Measurements from ENCODE around the gene KRTAP5-5. TPM values are rescaled to one million over a fixed set of nuclear protein-coding genes. Genes with fewer than 3 reads are reported as not detected.
A peak's percentile ranks its signal among the peaks of the same experiment; 100 is the strongest.
"Not testable (repeated sequence)": the region's sequence is repeated elsewhere in the genome, so short reads cannot be mapped to it uniquely, and the experiment has no call there.

The KRTAP5-5 gene
- total and polyA plus RNA-seq, 4 donors: not detected

GRCh38 chr11:1655168-1656060, 25.8 kb downstream of the KRTAP5-5 start:
- intact Hi-C loops (cut with DNase I): loop anchor here in 1 of 2 donors (10.0 kb wide), 1 partner anchor 499 kb away; no protein-coding TSS in a partner anchor
- peak in 1 of 2 donors; percentile 34 for DNase-seq
- Histone ChIP-seq H3K27me3 (ENCODE audit: control insufficient read depth in 1 of 2, insufficient read depth in 2 of 2, low read length in 1 of 2) (no peaks in the 10 kb centered on the region), H3K4me3 (ENCODE audit: low read length in 2 of 2) (no peak overlapping the region), H3K27ac (ENCODE audit: low read depth in 1 of 2, low read length in 2 of 2) (no peak overlapping the region), H3K4me1 (ENCODE audit: control insufficient read depth in 1 of 2, insufficient read depth in 2 of 2, low read length in 2 of 2) (no peaks in the 10 kb centered on the region), H3K9me3 (ENCODE audit: control insufficient read depth, low read length) (no peaks in the 10 kb centered on the region), H3K36me3 (ENCODE audit: control insufficient read depth in 1 of 2, insufficient read depth in 2 of 2, low read length in 1 of 2) (no peaks in the 10 kb centered on the region)
- ATAC-seq (ENCODE audit: low FRiP score): no peak
- WGBS, 2 donors: 89 to 91% methylated on average over 23 to 26 of the region's 26 CpGs

GRCh38 chr11:1656061-1656441, 26.5 kb downstream of the KRTAP5-5 start:
- no peak overlapping the region for H3K27ac ChIP-seq (ENCODE audit: low read depth in 1 of 2, low read length in 2 of 2)
- H3K27me3 ChIP-seq (ENCODE audit: control insufficient read depth in 1 of 2, insufficient read depth in 2 of 2, low read length in 1 of 2): no peaks in the 10 kb centered on the region
- H3K4me3 ChIP-seq (ENCODE audit: low read length in 2 of 2): no peak overlapping the region
- no peaks in the 10 kb centered on the region for H3K4me1 ChIP-seq (ENCODE audit: control insufficient read depth in 1 of 2, insufficient read depth in 2 of 2, low read length in 2 of 2)
- DNase-seq (peak in 1 of 2 donors; percentile 32), ATAC-seq (ENCODE audit: low FRiP score) (no peak)
- H3K36me3 ChIP-seq (ENCODE audit: control insufficient read depth in 1 of 2, insufficient read depth in 2 of 2, low read length in 1 of 2): no peaks in the 10 kb centered on the region
- H3K9me3 ChIP-seq (ENCODE audit: control insufficient read depth, low read length): no peaks in the 10 kb centered on the region
- WGBS, 2 donors: 88 to 89% methylated on average over 9 of the region's 9 CpGs
- intact Hi-C loops (cut with DNase I): loop anchor here in 1 of 2 donors (10.0 kb wide), 1 partner anchor 499 kb away; no protein-coding TSS in a partner anchor

GRCh38 chr11:1656670-1657069, 27.1 kb downstream of the KRTAP5-5 start:
- intact Hi-C loops (cut with DNase I): loop anchor here in 1 of 2 donors (10.0 kb wide), 1 partner anchor 498 kb away; no protein-coding TSS in a partner anchor
- no peaks in the 10 kb centered on the region for H3K9me3 ChIP-seq (ENCODE audit: control insufficient read depth, low read length)
- no peak overlapping the region for H3K4me3 ChIP-seq (ENCODE audit: low read length in 2 of 2)
- ATAC-seq (ENCODE audit: low FRiP score) (no peak), DNase-seq (peak in 1 of 2 donors; percentile 7)
- no peaks in the 10 kb centered on the region for H3K4me1 ChIP-seq (ENCODE audit: control insufficient read depth in 1 of 2, insufficient read depth in 2 of 2, low read length in 2 of 2)
- no peaks in the 10 kb centered on the region for H3K36me3 ChIP-seq (ENCODE audit: control insufficient read depth in 1 of 2, insufficient read depth in 2 of 2, low read length in 1 of 2)
- 75 to 85% methylated on average over 7 of the region's 7 CpGs for WGBS, 2 donors
- H3K27ac ChIP-seq (ENCODE audit: low read depth in 1 of 2, low read length in 2 of 2): no peak overlapping the region
- H3K27me3 ChIP-seq (ENCODE audit: control insufficient read depth in 1 of 2, insufficient read depth in 2 of 2, low read length in 1 of 2): no peaks in the 10 kb centered on the region

GRCh38 chr11:1659506-1659905, 29.9 kb downstream of the KRTAP5-5 start:
- ATAC-seq (ENCODE audit: low FRiP score) (no peak), DNase-seq (peak in 1 of 2 donors; percentile 31)
- no peak overlapping the region for H3K27ac ChIP-seq (ENCODE audit: low read depth in 1 of 2, low read length in 2 of 2)
- H3K27me3 ChIP-seq (ENCODE audit: control insufficient read depth in 1 of 2, insufficient read depth in 2 of 2, low read length in 1 of 2): no peaks in the 10 kb centered on the region
- H3K4me1 ChIP-seq (ENCODE audit: control insufficient read depth in 1 of 2, insufficient read depth in 2 of 2, low read length in 2 of 2): no peaks in the 10 kb centered on the region
- no peaks in the 10 kb centered on the region for H3K9me3 ChIP-seq (ENCODE audit: control insufficient read depth, low read length)
- no peak overlapping the region for H3K4me3 ChIP-seq (ENCODE audit: low read length in 2 of 2)
- WGBS, 2 donors: 84 to 89% methylated on average over 14 of the region's 14 CpGs
- no peaks in the 10 kb centered on the region for H3K36me3 ChIP-seq (ENCODE audit: control insufficient read depth in 1 of 2, insufficient read depth in 2 of 2, low read length in 1 of 2)
- intact Hi-C loops (cut with DNase I): loop anchor here in 1 of 2 donors (10.0 kb wide), 1 partner anchor 495 kb away; no protein-coding TSS in a partner anchor

GRCh38 chr11:1660111-1660867, 30.7 kb downstream of the KRTAP5-5 start:
- no peak for ATAC-seq (ENCODE audit: low FRiP score)
- 79 to 89% methylated on average over 24 of the region's 24 CpGs for WGBS, 2 donors
- intact Hi-C loops (cut with DNase I): no loop called here
- H3K36me3 ChIP-seq (ENCODE audit: control insufficient read depth in 1 of 2, insufficient read depth in 2 of 2, low read length in 1 of 2): no peaks in the 10 kb centered on the region
- no peaks in the 10 kb centered on the region for H3K27me3 ChIP-seq (ENCODE audit: control insufficient read depth in 1 of 2, insufficient read depth in 2 of 2, low read length in 1 of 2)
- H3K4me3 ChIP-seq (ENCODE audit: low read length in 2 of 2): no peak overlapping the region
- H3K4me1 ChIP-seq (ENCODE audit: control insufficient read depth in 1 of 2, insufficient read depth in 2 of 2, low read length in 2 of 2): no peaks in the 10 kb centered on the region
- H3K27ac ChIP-seq (ENCODE audit: low read depth in 1 of 2, low read length in 2 of 2): no peak overlapping the region
- no peaks in the 10 kb centered on the region for H3K9me3 ChIP-seq (ENCODE audit: control insufficient read depth, low read length)
- DNase-seq: peak in 1 of 2 donors; percentile 24

- H3K9me3 ChIP-seq (ENCODE audit: control insufficient read depth, low read length); ATAC-seq (ENCODE audit: low FRiP score); intact Hi-C loops (cut with DNase I); DNase-seq; H3K36me3 ChIP-seq (ENCODE audit: control insufficient read depth in 1 of 2, insufficient read depth in 2 of 2, low read length in 1 of 2); H3K27ac ChIP-seq (ENCODE audit: low read depth in 1 of 2, low read length in 2 of 2); H3K27me3 ChIP-seq (ENCODE audit: control insufficient read depth in 1 of 2, insufficient read depth in 2 of 2, low read length in 1 of 2); H3K4me3 ChIP-seq (ENCODE audit: low read length in 2 of 2); H3K4me1 ChIP-seq (ENCODE audit: control insufficient read depth in 1 of 2, insufficient read depth in 2 of 2, low read length in 2 of 2): not testable (repeated sequence)
- 79 to 82% methylated on average over 18 to 22 of the region's 25 CpGs for WGBS, 2 donors
Observed at GRCh38 chr11:1661454-1662269, 32.1 kb downstream of the KRTAP5-5 start.

GRCh38 chr11:1662699-1663283, 33.2 kb downstream of the KRTAP5-5 start:
- H3K36me3 ChIP-seq (ENCODE audit: control insufficient read depth in 1 of 2, insufficient read depth in 2 of 2, low read length in 1 of 2); ATAC-seq (ENCODE audit: low FRiP score); H3K4me3 ChIP-seq (ENCODE audit: low read length in 2 of 2); DNase-seq; H3K9me3 ChIP-seq (ENCODE audit: control insufficient read depth, low read length); intact Hi-C loops (cut with DNase I); H3K27me3 ChIP-seq (ENCODE audit: control insufficient read depth in 1 of 2, insufficient read depth in 2 of 2, low read length in 1 of 2); H3K27ac ChIP-seq (ENCODE audit: low read depth in 1 of 2, low read length in 2 of 2); H3K4me1 ChIP-seq (ENCODE audit: control insufficient read depth in 1 of 2, insufficient read depth in 2 of 2, low read length in 2 of 2): not testable (repeated sequence)
- 54 to 67% methylated on average over 16 to 18 of the region's 18 CpGs for WGBS, 2 donors

- ATAC-seq (ENCODE audit: low FRiP score) (no peak), DNase-seq (peak in 1 of 2 donors; percentile 20)
- Histone ChIP-seq H3K27ac (ENCODE audit: low read depth in 1 of 2, low read length in 2 of 2) (no peak overlapping the region), H3K27me3 (ENCODE audit: control insufficient read depth in 1 of 2, insufficient read depth in 2 of 2, low read length in 1 of 2) (no peaks in the 10 kb centered on the region), H3K9me3 (ENCODE audit: control insufficient read depth, low read length) (no peaks in the 10 kb centered on the region), H3K4me3 (ENCODE audit: low read length in 2 of 2) (no peak overlapping the region), H3K36me3 (ENCODE audit: control insufficient read depth in 1 of 2, insufficient read depth in 2 of 2, low read length in 1 of 2) (no peaks in the 10 kb centered on the region), H3K4me1 (ENCODE audit: control insufficient read depth in 1 of 2, insufficient read depth in 2 of 2, low read length in 2 of 2) (no peaks in the 10 kb centered on the region)
- intact Hi-C loops (cut with DNase I): no loop called here
- WGBS, 2 donors: 74 to 93% methylated on average over 5 to 6 of the region's 8 CpGs
Observed at GRCh38 chr11:1665313-1665712, 35.7 kb downstream of the KRTAP5-5 start.

All from aorta (tissue), 5 donors.